Ectodermal cell (in vitro differentiated cells): ENCODE measurements around the gene ARRB1.

Source experiments
- H3K27ac ChIP-seq: 2 replicates; pipeline ENCODE4 v1.7.0; 2013; ENCODE audit warnings: mild to moderate bottlenecking, low read depth, low read length; ENCODE audit not compliant: insufficient read depth, poor library complexity, severe bottlenecking
- H3K27me3 ChIP-seq: 2 replicates; pipeline ENCODE4 v1.7.0; 2013; ENCODE audit warnings: mild to moderate bottlenecking, low read length; ENCODE audit not compliant: insufficient read depth, control insufficient read depth, poor library complexity, severe bottlenecking
- H3K36me3 ChIP-seq: one replicate; pipeline ENCODE4 v1.7.0; 2013; ENCODE audit warnings: low read length; ENCODE audit not compliant: control insufficient read depth, insufficient read depth
- H3K4me1 ChIP-seq: one replicate; pipeline ENCODE4 v1.7.0; 2013; ENCODE audit warnings: low read length; ENCODE audit not compliant: control insufficient read depth, insufficient read depth
- H3K4me3 ChIP-seq: 2 replicates; pipeline ENCODE4 v1.7.0; 2013; ENCODE audit warnings: low read depth, low read length, control low read depth; ENCODE audit not compliant: insufficient read depth
- H3K9me3 ChIP-seq: 2 replicates; pipeline ENCODE4 v1.7.0; 2013; ENCODE audit warnings: mild to moderate bottlenecking, low read length, moderate library complexity; ENCODE audit not compliant: control insufficient read depth
- WGBS, 2 experiments: methylation state at CpG; one replicate each; pipeline ENCODE4 v1.1.7; 2013; ENCODE audit warnings: missing lambda C conversion rate in 2 of 2; 5-methylcytosine and 5-hydroxymethylcytosine counted together

ARRB1 gene

DNA sequence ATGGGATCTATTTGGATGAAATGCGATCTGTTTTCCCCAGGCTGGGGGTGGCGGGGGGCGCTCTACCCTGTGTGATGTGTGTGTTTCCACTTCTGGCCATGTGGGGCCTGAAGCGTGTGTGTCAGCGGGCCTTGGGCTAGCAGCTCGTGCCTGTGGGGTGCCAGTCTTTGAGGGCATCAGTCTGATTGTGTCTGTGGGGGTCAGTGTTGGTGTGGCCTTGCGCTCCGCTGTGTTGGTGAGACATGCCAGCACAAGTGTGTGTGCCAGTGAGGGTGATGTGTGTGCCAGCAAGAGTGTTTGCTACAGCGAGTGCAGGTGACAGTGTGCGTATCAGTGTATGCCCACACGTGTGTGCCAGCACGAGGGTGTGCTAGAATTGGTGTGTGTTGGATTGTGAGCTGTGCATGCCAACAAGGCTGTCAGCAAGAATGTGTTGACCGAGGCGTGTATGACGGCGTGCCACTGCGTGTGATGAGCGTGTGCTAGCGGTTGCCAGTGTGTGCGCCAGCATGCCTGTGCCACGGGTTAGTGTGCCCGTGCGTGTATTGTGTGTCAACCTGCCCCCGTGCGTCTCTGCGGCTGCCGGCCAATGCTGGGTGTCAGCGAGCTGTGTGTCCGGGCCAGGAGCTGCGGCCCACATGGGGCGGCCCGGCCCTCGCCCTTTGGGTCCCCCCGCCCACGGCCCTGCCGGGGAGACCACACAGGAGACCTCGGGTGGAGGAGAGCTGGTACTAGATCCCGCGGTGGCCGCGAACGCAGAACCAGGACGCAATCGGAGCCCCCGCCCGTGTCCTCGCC, 519 bp downstream of the ARRB1 start:
- Histone ChIP-seq H3K4me3 (peak overlapping the region; percentile 62), H3K4me1 (peaks cover 36% of the 10 kb centered on the region), H3K27ac (no peak overlapping the region), H3K27me3 (peaks cover 29% of the 10 kb centered on the region), H3K36me3 (no peaks in the 10 kb centered on the region), H3K9me3 (no peaks in the 10 kb centered on the region)
- WGBS, 2 experiments: 8 to 9% methylated on average over 47 of the region's 47 CpGs

DNA sequence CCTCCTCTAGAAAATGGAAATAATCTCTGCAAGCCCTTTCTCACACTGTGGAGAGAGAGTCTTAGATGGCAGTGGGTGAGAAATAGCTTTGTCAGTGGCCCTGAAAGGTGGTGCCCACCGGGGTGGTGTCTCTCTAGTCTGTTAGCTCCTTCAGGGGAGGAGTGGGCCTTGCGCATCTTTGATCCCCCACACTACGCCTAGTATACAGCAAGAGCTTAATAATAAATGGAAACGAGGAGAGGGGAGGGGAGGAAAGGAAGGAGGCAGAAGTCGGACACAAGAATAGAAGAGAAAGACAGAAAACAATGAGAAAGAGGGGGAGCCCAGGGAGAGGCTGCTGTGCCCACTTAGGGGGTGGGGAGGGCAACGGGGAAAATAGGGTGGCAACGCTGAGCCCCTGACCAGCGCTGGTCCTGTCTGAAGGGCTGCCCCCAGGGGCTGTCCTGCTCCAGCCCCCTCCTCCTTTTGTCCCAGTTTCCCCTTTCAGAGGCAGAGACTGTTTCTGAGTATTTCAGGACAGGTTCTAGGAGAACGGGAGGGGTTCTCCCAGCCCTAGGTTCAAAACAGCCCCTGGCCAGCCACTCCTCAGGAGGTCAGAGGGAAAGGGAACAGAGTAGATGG, 1.2 kb downstream of the ARRB1 start:
- Histone ChIP-seq H3K4me1 (peaks cover 36% of the 10 kb centered on the region), H3K27me3 (peaks cover 29% of the 10 kb centered on the region), H3K27ac (no peak overlapping the region), H3K4me3 (no peak overlapping the region), H3K9me3 (no peaks in the 10 kb centered on the region), H3K36me3 (no peaks in the 10 kb centered on the region)
- 54 to 61% methylated on average over 8 to 9 of the region's 9 CpGs for whole genome bisulfite sequencing, 2 experiments

DNA sequence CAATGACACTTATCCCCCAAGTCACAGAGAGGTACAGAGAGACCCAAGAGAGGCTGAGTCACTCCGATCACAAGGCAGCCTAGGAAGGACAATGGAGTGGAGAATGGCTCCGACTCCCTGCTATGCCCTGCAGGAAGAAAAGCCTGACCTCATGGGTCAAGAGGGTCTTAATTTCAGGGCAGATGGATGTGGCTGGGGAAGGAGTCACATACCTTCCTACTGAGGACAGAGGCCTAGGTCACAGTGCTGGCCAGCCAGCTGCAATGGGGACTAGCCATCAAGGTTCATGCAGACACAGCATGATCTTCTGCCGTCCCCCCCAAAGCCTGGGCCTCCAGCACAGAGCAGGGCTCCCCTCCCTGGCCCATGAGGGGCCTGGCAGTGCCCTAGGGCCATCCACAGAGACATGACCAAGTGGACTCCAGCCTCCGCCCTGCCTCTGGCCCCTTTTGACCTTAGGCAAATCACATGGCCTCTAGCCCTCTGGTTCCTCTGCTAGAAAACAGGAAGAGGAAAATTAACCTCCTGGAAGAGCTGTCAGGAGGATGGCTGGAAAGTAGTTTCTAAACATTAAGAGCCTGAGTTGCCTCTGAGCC, 1.8 kb downstream of the ARRB1 start:
- H3K9me3 ChIP-seq: no peaks in the 10 kb centered on the region
- no peak overlapping the region for H3K4me3 ChIP-seq
- H3K27ac ChIP-seq: peak overlapping the region; percentile 18
- 54 to 56% methylated on average over 4 of the region's 4 CpGs for WGBS, 2 experiments
- H3K36me3 ChIP-seq: no peaks in the 10 kb centered on the region
- peaks cover 40% of the 10 kb centered on the region for H3K4me1 ChIP-seq
- H3K27me3 ChIP-seq: peaks cover 29% of the 10 kb centered on the region

DNA sequence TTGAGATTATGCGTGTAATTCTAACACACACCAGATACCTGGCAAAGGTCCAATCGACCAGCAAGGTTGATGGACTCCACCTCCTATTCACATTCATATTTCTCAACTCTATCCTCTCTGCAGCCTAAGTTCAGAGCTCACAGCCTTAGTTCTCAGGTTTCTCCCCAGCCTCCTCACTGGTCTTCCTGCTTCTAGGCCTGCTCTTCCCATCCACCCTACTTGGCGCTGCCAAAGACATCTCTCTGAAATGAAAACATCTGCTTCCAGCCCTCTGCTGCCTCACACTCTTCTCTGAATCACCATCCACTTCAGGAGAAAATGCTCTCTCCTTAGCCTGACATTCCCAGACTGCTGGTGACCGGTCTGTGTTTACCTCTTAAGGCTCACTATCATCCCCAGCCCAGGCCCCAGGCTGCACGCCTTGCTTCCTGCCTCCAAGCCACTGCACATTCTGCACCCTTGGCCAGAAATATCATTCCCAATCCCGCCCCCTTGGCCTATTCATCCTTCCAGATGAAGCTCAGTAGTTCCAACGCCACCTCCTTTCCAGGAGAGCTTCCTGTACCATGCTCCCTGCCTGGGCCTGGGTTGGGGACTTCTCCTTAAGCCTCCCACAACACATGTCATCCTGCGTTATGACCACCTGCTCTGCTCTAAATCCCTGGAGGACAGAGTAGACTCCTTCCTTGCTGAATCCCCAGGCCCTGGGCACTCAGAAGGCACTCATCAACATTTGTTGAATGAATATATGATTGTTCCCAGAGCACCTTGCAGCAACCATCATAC, 3.5 kb downstream of the ARRB1 start:
- H3K9me3 ChIP-seq: no peaks in the 10 kb centered on the region
- peaks cover 49% of the 10 kb centered on the region for H3K4me1 ChIP-seq
- no peak overlapping the region for H3K27ac ChIP-seq
- no peak overlapping the region for H3K4me3 ChIP-seq
- no peaks in the 10 kb centered on the region for H3K36me3 ChIP-seq
- H3K27me3 ChIP-seq: peaks cover 29% of the 10 kb centered on the region
- WGBS, 2 experiments: 78 to 81% methylated on average over 8 of the region's 8 CpGs

DNA sequence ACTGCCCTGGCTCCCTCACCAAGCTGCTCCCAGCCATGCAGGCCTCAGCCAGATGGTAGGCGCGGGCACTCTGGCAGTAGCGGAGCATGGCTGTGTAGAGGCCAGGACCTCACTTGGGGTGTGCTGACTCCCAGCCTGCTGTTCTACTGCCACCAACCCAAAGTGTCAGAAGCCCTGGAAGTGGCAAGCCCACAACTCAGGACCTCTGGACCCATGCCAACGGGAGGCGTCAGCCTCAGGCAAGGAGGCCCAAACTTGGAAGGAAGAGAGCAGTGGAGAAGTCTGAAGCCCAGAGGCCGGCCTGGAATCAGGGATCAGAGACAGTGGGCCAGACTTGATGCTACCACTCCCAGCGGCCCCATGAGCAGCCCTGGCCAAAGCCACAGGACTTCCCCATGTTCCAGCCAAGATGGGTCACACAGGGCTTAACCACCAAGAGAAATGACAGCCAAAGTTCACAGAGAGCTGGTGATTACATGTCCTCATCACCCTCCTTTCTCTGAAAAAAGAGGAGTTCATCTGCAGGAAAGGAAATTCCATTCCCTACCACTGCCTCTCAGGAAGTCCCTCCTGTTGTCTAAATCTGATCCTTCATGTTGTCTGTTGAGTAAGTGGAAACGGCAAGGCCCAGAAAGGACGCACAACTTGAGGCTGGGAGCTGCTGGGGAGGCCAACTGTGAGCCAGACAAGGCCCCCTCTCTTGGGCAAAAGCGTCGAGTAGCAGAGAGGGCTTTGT, 4.4 kb downstream of the ARRB1 start:
- H3K36me3 ChIP-seq: no peaks in the 10 kb centered on the region
- 92 to 94% methylated on average over 11 of the region's 11 CpGs for WGBS, 2 experiments
- H3K27me3 ChIP-seq: peaks cover 20% of the 10 kb centered on the region
- peaks cover 49% of the 10 kb centered on the region for H3K4me1 ChIP-seq
- no peak overlapping the region for H3K4me3 ChIP-seq
- no peaks in the 10 kb centered on the region for H3K9me3 ChIP-seq
- H3K27ac ChIP-seq: no peak overlapping the region

GRCh38 chr11:75346296-75346695, 5.2 kb downstream of the ARRB1 start:
- H3K36me3 ChIP-seq: no peaks in the 10 kb centered on the region
- peaks cover 49% of the 10 kb centered on the region for H3K4me1 ChIP-seq
- no peak overlapping the region for H3K27ac ChIP-seq
- H3K27me3 ChIP-seq: peaks cover 12% of the 10 kb centered on the region
- WGBS, 2 experiments: 95% methylated on average over 4 of the region's 4 CpGs
- no peak overlapping the region for H3K4me3 ChIP-seq
- H3K9me3 ChIP-seq: no peaks in the 10 kb centered on the region

- Histone ChIP-seq H3K4me3 (no peak overlapping the region), H3K36me3 (no peaks in the 10 kb centered on the region), H3K27ac (no peak overlapping the region), H3K4me1 (peaks cover 46% of the 10 kb centered on the region), H3K27me3 (peaks cover 5% of the 10 kb centered on the region), H3K9me3 (no peaks in the 10 kb centered on the region)
- WGBS, 2 experiments: 95% methylated on average over 8 of the region's 8 CpGs
Observed at GRCh38 chr11:75345455-75346160, 5.9 kb downstream of the ARRB1 start.

DNA sequence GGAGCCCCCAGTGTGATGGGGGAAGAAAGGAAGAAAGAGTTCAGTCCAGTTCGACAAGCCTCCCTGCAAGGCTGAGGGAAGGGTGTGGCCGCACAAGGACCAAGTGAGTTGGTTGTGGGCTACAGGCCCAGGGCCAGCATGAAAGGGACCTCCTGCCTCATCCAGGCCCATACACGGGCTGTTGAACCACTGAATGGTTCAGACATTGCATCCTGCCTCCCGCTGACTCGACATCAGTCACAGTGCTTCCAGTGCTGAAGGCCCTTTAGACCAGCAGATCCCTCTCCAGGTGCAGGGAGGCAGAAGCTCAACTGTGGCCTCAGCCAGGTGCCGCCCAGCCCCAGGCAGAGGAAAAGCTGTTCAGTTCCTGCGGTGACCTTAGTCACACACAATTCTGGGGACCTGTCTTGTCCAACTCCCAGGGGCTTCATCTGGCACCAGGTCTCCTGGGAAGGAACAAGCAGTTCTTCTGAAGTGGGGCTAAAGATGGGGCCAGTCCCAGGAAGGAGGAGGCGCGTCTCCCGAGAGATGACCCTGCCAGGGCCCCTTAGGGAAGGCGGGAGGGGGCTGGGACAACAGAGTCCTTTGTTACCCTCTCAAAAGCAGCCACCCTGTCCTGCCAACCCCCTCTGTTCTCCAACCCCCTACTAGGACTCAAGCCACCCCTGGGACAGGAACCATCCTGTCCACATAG, 6.6 kb downstream of the ARRB1 start:
- peaks cover 46% of the 10 kb centered on the region for H3K4me1 ChIP-seq
- 86% methylated on average over 11 of the region's 11 CpGs for WGBS, 2 experiments
- no peak overlapping the region for H3K27ac ChIP-seq
- no peaks in the 10 kb centered on the region for H3K27me3 ChIP-seq
- no peak overlapping the region for H3K4me3 ChIP-seq
- H3K9me3 ChIP-seq: no peaks in the 10 kb centered on the region
- no peaks in the 10 kb centered on the region for H3K36me3 ChIP-seq

- 92 to 95% methylated on average over 3 of the region's 3 CpGs for WGBS, 2 experiments
- Histone ChIP-seq H3K27me3 (no peaks in the 10 kb centered on the region), H3K27ac (no peak overlapping the region), H3K9me3 (no peaks in the 10 kb centered on the region), H3K36me3 (no peaks in the 10 kb centered on the region), H3K4me1 (peaks cover 41% of the 10 kb centered on the region), H3K4me3 (no peak overlapping the region)
Observed at GRCh38 chr11:75344186-75344585, 7.3 kb downstream of the ARRB1 start.
